ENCODE results near the gene OR8B2. TPM values are rescaled to one million over a fixed set of nuclear protein-coding genes. Genes with fewer than 3 reads are reported as not detected.

Gene OR8B2
- total RNA-seq, 2 donors from 2014 or later, result not detected

Other genes starting within 250 kb of the OR8B2 start
- gene OR10D3, start 201.2 kb downstream of the OR8B2 start, total RNA-seq, result not detected
- not detected for gene OR8G1, start 143.4 kb downstream of the OR8B2 start, total RNA-seq
- not detected for gene OR8G5, start 128.1 kb downstream of the OR8B2 start, total RNA-seq
- gene OR8D1, start 70.5 kb downstream of the OR8B2 start, total RNA-seq, result not detected
- not detected for gene OR8D2, start 64.3 kb downstream of the OR8B2 start, total RNA-seq
- not detected for gene OR8B3, start 14.5 kb upstream of the OR8B2 start, total RNA-seq
- gene OR8B4, start 40.4 kb upstream of the OR8B2 start, total RNA-seq, result not detected
- not detected for gene OR8B8, start 61.2 kb upstream of the OR8B2 start, total RNA-seq
- gene OR8B12, start 159.2 kb upstream of the OR8B2 start, total RNA-seq, result not detected
- gene OR8A1, start 185.5 kb upstream of the OR8B2 start, total RNA-seq, result not detected
- not detected for gene PANX3, start 226.9 kb upstream of the OR8B2 start, total RNA-seq
- 10 to 100 TPM; 18.9 to 23.4 TPM for gene TBRG1, start 238.4 kb upstream of the OR8B2 start, total RNA-seq

Data from body of pancreas (tissue), 2 donors.